Right ventricle myocardium inferior (tissue), 1 donor: ENCODE measurements around the gene DNAH1. TPM values are rescaled to one million over a fixed set of nuclear protein-coding genes. Genes with fewer than 3 reads are reported as not detected.
"Not testable (repeated sequence)": the region's sequence is repeated elsewhere in the genome, so short reads cannot be mapped to it uniquely, and the experiment has no call there.

ENCODE experiments used
- ATAC-seq: fragments of 200-7000 bp; cut with Tn5 transposase; one replicate; pipeline ENCODE4 v1.9.1; 2020; ENCODE audit warnings: mild to moderate bottlenecking, moderate library complexity
- DNase-seq: peaks from one replicate; pipeline ENCODE4 v3.0.0; 2021; ENCODE audit errors: missing footprints
- intact Hi-C: fragments of 100-400 bp; cut with DNase I; formaldehyde crosslinking; loops from one replicate; pipeline ENCODE4 v1.11.0; 2022
- long read RNA-seq: library from polyadenylated mRNA; unstranded; transcript quantifications from one replicate; pipeline ENCODE4 v2.0.0, GENCODE V29; 2021
- total RNA-seq: library from RNA; stranded (reverse); fragmentation: NEBNext Ultra II Directional; extraction: Animal tissue kit (Norgen Biotek cat#: 25700); gene quantifications from one replicate; pipeline ENCODE4 v1.2.1, GENCODE V29; 2021
- donor health status: DM: no; HTN: yes; CAD: no; lungs with severe emphysema.

Gene DNAH1
- 2.2 TPM for total RNA-seq
- long read RNA-seq, partial matches to known transcripts, result 1 of 1 reads
- long read RNA-seq, other reads (novel, unspliced or antisense), result 0 of 1 reads

GRCh38 chr3:52315977-52316764 is at the start of gene DNAH1:
TSS of gene DNAH1 (plus strand) at chr3:52316319. CDS start at chr3:52322443, 6,124 bp downstream.
- intact Hi-C loops, result no loop called here
- ATAC-seq (no peak), DNase-seq (no peak)

DNA sequence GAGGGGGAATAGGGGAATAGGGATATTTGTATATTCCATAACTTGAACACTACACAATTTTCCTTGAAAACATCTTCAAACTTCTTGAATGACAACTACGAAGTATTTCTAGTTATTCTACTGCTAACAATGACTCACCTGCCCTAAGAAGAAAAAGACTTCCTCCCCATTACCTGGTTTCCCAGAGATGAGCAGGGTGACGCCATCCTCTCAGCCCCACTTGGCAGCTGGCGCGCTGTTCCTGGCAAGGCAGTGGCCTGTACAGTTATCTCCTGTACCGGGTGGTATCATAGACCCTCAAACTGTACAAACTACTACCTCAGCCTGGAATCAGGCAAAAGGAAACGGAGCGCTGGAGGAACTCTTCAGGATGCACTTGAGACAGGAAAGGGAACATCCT is 48.1 kb upstream of the DNAH1 start:
- ATAC-seq (no peak), DNase-seq (no peak)
- intact Hi-C loops, result no loop called here

DNA sequence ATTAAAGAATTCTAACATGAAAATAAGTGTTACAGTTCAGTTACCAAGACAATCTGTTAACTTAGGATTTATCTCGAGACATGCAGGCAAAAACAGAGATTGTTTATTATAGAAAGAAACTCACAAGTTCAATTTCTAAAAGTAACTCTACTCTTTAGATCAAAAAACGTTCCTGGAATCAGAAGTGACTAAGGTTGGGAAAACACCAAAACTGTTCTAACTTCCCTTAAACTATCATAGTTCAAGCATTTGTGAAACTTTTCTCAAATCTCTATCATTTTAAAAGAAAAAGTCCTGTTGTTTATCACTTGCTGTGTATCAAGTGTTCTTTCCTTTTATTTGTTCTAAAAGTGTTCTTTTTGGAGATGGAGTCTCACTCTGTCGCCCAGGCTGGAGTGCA is 46.3 kb upstream of the DNAH1 start:
- ATAC-seq, result no peak

GRCh38 chr3:52270252-52270754 is 45.8 kb upstream of the DNAH1 start:
- intact Hi-C loops, result no loop called here
- no peak for DNase-seq

More for the DNA sequence above, 46.3 kb upstream of the DNAH1 start:
- DNase-seq, result no peak
- intact Hi-C loops, result no loop called here

GRCh38 chr3:52272172-52272571 is 43.9 kb upstream of the DNAH1 start:
- ATAC-seq, DNase-seq, intact Hi-C loops: not testable (repeated sequence)

More at GRCh38 chr3:52270252-52270754, 45.8 kb upstream of the DNAH1 start:
- ATAC-seq, result peak; percentile 18

DNA sequence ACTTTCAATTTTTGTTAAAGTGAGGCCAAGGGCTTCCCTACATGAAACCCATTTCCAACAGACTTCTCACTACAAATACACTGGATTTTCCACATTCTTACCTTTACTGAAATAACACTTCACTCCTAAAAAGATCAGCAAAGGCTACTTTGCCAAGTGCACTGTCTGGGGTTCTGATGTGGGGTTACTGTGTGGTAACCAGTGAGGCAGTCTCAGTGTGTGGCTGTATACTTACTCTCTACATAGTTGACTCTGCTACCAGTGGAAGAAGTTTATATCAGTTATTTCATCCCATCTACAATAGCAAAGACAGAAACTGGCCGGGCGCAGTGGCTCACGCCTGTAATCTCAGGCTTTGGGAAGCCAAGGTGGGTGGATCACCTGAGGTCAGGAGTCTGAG is 43.3 kb upstream of the DNAH1 start:
- ATAC-seq, result no peak
- no peak for DNase-seq
- intact Hi-C loops, result no loop called here

DNA sequence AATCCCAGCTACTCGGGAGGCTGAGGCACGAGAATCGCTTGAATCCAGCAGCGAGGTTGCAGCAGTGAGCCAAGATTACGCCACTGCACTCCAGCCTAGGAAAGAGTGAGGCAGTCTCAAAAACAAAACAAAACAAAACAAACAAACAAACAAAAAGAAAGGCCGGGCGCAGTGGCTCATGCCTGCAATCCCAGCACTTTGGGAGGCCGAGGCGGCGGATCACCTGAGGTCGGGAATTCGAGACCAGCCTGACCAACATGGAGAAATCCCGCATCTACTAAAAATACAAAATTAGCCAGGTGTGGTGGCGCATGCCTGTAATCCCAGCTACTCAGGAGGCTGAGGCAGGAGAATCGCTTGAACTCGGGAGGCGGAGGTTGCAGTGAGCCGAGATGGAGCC is 41.3 kb upstream of the DNAH1 start:
- intact Hi-C loops, DNase-seq, ATAC-seq: not testable (repeated sequence)

- intact Hi-C loops, result no loop called here
- peak; percentile 15 for ATAC-seq
Observed at GRCh38 chr3:52277071-52277964, 38.8 kb upstream of the DNAH1 start.

DNA sequence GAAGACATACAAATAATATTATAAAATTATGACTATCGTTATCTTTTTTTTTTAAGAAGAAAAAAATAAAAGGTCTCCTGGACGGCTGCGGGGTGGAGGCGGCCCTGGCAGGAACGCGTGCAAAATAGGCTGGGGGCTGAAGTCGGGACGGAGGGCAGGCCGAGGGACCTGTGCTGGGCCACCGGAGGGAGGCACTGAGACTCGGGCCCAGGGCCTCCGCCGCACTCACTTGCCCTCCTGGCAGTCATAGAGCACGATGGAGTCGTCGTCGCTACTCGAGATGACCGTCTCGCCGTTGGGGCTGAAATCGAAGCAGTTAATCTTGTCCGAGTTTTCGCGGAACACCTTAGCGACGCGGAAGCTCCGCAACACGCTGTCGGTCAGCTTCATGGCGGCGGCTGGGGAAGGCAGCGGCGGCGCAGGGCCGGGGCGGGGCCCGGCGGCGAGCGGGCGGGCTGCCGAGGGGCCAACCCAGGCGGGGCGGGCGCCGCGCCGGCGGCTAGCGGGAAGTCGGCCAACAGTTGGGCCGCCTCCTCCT is 38.1 kb upstream of the DNAH1 start:
- no peak for DNase-seq
- intact Hi-C loops, result loop anchor here (2.0 kb wide), 2 partner anchors 39 to 123 kb away; partner anchors contain the start of genes POC1A and TWF2
- peak; percentile 81 for ATAC-seq

More at GRCh38 chr3:52277071-52277964, 38.8 kb upstream of the DNAH1 start:
- DNase-seq, result peak; percentile 91

DNA sequence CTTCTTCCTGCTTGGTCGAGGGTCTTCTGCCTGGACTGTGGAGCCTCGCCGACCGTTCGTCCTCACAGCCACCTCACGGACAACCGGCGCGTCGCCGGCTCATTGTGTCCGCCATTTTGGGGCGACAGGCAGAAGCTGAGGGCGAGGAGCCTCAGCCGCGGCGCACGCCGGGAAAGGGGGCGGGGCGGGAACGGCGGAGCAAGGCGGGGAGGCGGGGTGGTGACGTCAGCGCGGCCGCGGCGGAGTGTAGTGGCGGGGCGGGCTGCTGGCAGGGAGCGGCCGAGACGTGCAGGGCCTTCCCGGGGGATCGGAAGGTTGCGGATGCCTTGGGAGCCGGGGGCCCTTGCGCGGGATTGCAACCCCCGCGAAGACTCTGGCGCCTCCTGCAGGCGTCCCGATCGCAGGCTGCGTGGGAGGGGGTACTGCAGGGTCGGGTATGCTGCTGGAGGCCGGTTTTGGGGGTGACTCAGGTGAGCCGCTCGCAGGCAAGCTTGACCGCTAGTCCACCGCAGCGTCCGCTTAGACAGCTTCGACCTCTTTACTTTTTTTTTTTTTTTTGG is 37.5 kb upstream of the DNAH1 start, which contains the start of gene WDR82:
WDR82 (minus strand) TSS at position 140 of the 560 bp plus-strand sequence. CDS start 288 bp downstream, outside the sequence.
- DNase-seq (peak; percentile 99), ATAC-seq (peak; percentile 98)
- intact Hi-C loops, result loop anchor here (2.0 kb wide), 2 partner anchors 40 to 124 kb away; partner anchors contain the start of genes POC1A and TWF2

GRCh38 chr3:52279596-52279995 is 36.5 kb upstream of the DNAH1 start:
- no peak for DNase-seq
- intact Hi-C loops, result loop anchor here (2.0 kb wide), 2 partner anchors 41 to 125 kb away; partner anchors contain the start of genes POC1A and TWF2
- no peak for ATAC-seq

DNA sequence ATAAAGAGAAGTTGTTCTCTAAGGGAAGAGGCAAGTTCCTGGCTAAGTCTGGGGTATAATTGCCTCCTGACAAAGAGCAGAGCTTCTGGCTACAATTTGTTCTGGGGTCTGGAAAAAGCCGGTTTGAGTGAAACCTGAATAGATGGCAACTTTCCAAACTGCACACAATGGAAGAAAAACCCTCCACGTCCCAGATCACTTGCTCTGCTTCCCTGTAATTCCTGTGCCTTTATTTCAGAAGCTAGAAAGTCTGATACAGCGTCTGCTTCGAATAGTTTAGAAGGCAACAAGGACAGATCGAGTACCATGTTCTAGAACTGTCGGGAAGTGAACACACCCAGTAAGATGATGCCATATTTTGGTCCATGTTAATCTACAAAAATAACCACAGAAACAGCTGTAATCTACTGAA is 36.1 kb upstream of the DNAH1 start:
- intact Hi-C loops, result no loop called here
- ATAC-seq (no peak), DNase-seq (no peak)

- intact Hi-C loops, result no loop called here
Observed at GRCh38 chr3:52281981-52282801, 33.9 kb upstream of the DNAH1 start.

DNA sequence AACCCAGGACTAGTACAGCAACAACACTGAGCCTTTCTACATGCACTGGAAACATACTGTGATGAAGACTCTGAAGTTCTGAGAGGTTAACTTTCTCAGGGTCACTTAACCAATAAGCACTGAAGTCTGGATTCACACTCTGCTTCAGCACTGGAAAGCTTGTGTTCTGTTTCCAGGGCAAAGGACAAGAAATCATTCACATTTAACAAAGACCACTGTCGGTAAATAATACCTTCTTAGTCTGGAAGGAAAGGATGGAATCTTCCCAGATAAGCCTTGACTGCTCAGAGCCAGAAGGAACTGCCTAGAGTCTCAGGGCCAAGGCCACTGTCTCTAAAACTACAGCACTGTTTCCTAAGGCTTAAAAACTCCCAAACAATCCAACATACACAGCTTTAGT is 32.8 kb upstream of the DNAH1 start:
- ATAC-seq (no peak), DNase-seq (no peak)
- intact Hi-C loops, result no loop called here

More at GRCh38 chr3:52281981-52282801, 33.9 kb upstream of the DNAH1 start:
- DNase-seq (no peak), ATAC-seq (no peak)

- DNase-seq, intact Hi-C loops, ATAC-seq: not testable (repeated sequence)
Observed at GRCh38 chr3:52284051-52284450, 32.1 kb upstream of the DNAH1 start.

GRCh38 chr3:52286777-52287110 is 29.4 kb upstream of the DNAH1 start:
- intact Hi-C loops, result no loop called here
- DNase-seq, result no peak

DNA sequence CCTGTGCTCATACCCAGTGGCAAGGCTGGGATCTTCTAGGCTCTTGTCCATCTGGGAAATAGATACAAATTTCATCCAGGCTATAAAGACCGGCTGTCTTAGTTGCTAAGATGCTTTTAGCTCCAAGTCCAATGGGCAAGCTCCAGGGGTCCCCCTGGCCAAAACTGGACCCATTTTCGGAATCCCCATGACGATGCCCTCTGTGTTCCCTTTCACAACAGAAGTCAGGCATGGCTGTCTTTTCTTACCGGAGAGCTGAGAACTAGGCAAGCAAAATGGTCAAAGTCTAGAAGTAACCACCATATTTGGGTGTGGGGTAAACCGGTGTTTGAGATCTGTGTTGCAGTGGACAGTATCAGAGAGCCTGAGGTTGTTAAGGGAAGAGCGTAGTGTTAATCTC is 27.4 kb upstream of the DNAH1 start:
- intact Hi-C loops, result no loop called here
- no peak for ATAC-seq
- DNase-seq, result no peak

More at GRCh38 chr3:52286777-52287110, 29.4 kb upstream of the DNAH1 start:
- ATAC-seq, result no peak
